OCI-LY7 (cell line): ENCODE data around the gene PRF1.

Experiments used
- CTCF ChIP-seq: fragments of 200-600 bp; sonication (generic); conservative IDR thresholded peaks from 2 replicates; pipeline ENCODE4 v1.5.1; 2014; ENCODE audit warnings: mild to moderate bottlenecking, antibody characterized with exemption, low read length, moderate library complexity, mixed read lengths
- EZH2phosphoT487 ChIP-seq: fragments of 200-600 bp; sonication (generic); IDR thresholded peaks from 2 replicates; pipeline ENCODE4 v1.6.1; 2018; ENCODE audit warnings: low read depth, borderline replicate concordance, mild to moderate bottlenecking, mixed run types, antibody characterized with exemption, low read length, moderate library complexity, mixed read lengths

- TF ChIP-seq CTCF (no peak), EZH2phosphoT487 (no peak)
Measured at GRCh38 chr10:70597856-70598815, 4.4 kb downstream of the PRF1 start.
